HG02623 (cell line): ENCODE data around the gene RPL10.

Experiments used
- ATAC-seq: cut with Tn5 transposase; IDR thresholded peaks from one replicate; pipeline ENCODE4 v1.9.1; 2021; ENCODE audit warnings: moderate library complexity; ENCODE audit not compliant: unreplicated experiment

Gene RPL10

GRCh38 chrX:154443992-154444754 is 46.0 kb downstream of the RPL10 start, which contains the start of gene FAM50A:
TSS of gene FAM50A (plus strand) at chrX:154444141. CDS start at chrX:154444236, 95 bp downstream.
- ATAC-seq: peak; percentile 69

GRCh38 chrX:154444755-154445246 is 46.6 kb downstream of the RPL10 start:
- no peak for ATAC-seq

- no peak for ATAC-seq
Measured at GRCh38 chrX:154445776-154446175, 47.6 kb downstream of the RPL10 start.

GRCh38 chrX:154446430-154446829 is 48.3 kb downstream of the RPL10 start:
- ATAC-seq: no peak

GRCh38 chrX:154448484-154448883 is 50.3 kb downstream of the RPL10 start:
- no peak for ATAC-seq

- no peak for ATAC-seq
Measured at GRCh38 chrX:154449618-154450017, 51.4 kb downstream of the RPL10 start.

- no peak for ATAC-seq
Measured at GRCh38 chrX:154450312-154450711, 52.1 kb downstream of the RPL10 start.
